GM18498 (cell line): Measurements from ENCODE around the gene FAM110A.
"Not testable (repeated sequence)": the region's sequence is repeated elsewhere in the genome, so short reads cannot be mapped to it uniquely, and the experiment has no call there.

Experiments
- ATAC-seq: cut with Tn5 transposase; IDR thresholded peaks from one replicate; pipeline ENCODE4 v1.9.1; 2021; ENCODE audit warnings: mild to moderate bottlenecking, moderate library complexity; ENCODE audit not compliant: unreplicated experiment

The FAM110A gene

DNA sequence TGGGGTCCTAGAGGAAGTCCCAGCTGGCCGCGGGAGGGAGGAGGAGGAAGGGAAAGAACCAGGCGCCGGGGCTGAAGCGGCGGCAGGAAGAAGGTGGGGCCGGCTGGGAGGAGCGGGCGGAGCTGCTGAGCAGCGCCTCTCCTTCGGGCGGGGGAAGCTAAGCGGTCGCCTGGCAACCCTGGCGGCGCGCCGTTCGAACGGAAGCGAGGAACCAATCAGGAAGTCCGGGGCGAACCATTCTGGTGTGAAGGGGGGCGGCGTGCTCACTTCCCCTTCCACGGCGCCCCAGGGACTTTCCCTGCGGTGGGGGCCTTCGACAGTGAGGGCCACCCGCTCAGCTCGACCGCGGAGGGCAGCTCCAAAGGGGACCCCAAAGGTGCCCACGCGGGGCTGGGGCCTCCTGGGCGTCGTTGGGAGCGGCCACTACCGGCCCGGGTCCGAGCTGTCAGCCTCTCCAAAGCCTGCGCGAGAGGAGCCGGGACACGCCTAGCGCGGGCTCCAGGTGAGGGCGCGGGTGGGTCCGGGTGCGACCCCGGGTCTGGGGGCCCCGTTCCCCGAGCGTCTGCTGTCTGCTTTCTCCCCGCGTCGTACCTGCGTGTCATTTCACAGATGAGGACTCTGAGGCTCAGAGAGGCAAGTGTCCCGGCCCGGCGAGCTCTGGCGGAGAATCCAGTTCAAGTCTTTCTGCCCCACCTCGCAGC is at the start of gene FAM110A:
Gene FAM110A, plus strand, starts transcription at position 266 of the 701 bp plus-strand sequence. CDS start 11,090 bp downstream, outside the sequence.
- peak; percentile 98 for ATAC-seq

- ATAC-seq: no peak
Observed at GRCh38 chr20:787825-788224, 45.7 kb upstream of the FAM110A start.

DNA sequence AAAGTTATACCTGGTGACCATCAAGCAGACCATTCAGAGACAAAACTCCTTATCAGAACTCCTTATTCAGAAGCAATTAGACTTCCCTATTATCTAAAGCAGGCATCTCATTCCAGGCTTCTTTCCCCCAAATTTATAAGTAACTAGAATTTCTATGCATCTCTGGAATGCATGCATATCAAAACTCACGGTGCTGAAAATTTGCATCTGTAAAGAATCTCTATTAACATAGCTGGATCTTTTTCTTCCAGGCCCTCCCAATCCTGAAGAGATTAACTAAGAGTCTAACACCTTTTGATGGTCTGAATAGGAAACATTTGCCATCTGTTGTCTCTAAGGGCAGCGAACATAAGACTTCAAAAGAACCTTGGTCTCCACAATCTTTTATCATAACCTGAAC is 42.5 kb upstream of the FAM110A start:
- ATAC-seq: no peak

DNA sequence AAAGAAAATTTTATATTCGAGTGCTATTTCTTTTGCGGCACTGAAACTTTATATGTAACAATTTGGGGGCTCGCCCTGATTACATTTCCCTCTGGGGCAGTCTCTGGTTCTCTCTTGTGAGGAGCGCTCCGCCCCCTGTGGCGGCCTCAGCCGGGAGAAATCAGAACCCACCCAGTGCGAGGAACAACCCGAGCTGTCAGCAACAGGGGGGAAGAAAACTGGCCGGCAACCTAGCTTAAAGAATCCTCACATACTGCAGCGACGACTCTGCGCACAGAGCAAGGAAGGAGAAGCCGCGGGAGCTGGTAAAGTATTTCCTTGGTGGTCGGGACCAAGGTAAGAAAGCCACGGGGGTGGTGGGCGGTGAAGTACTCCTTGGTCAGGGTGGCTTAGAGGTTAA is 41.3 kb upstream of the FAM110A start:
- no peak for ATAC-seq

GRCh38 chr20:796921-797320 is 36.6 kb upstream of the FAM110A start:
- no peak for ATAC-seq

- not testable (repeated sequence) for ATAC-seq
Observed at GRCh38 chr20:798746-799145, 34.8 kb upstream of the FAM110A start.

- not testable (repeated sequence) for ATAC-seq
Observed at GRCh38 chr20:800026-800425, 33.5 kb upstream of the FAM110A start.

GRCh38 chr20:801678-802077 is 31.8 kb upstream of the FAM110A start:
- no peak for ATAC-seq

DNA sequence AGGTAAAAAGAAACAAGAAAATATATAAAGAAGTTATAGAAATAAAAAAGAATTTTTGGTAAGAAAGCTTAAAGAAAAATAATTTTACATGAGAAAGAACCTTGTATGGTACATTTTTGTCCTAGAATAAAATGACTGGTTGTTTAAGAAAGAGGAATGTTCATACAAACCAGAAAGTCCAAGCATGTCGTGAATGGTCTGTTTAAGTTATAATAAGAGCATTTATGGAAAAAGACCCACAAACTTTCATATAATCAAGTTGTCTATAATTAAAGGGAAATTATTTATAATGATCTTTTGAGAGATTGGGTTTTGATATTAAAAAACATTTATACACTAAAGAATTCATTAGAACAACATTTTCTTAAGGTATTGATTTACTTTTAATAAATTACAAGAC is 27.8 kb upstream of the FAM110A start:
- no peak for ATAC-seq

GRCh38 chr20:811776-812434 is 21.6 kb upstream of the FAM110A start:
- ATAC-seq: not testable (repeated sequence)

DNA sequence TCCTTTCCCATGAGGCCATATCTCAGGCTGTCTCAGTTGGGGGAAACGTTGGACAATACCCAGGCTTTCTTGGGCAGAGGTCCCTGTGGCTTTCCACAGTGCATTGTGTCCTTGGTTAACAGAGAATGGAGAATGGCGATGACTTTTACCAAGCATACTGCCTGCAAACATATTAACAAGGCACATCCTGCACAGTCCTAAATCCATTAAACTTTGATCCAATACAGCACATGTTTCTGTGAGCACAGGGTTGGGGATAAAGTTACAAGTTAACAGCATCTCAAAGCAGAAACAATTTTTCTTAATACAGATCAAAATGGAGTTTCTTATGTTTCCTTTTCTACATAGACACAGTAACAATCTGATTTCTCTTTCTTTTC is 21.1 kb upstream of the FAM110A start:
- ATAC-seq: not testable (repeated sequence)

- no peak for ATAC-seq
Observed at GRCh38 chr20:813390-813789, 20.1 kb upstream of the FAM110A start.

DNA sequence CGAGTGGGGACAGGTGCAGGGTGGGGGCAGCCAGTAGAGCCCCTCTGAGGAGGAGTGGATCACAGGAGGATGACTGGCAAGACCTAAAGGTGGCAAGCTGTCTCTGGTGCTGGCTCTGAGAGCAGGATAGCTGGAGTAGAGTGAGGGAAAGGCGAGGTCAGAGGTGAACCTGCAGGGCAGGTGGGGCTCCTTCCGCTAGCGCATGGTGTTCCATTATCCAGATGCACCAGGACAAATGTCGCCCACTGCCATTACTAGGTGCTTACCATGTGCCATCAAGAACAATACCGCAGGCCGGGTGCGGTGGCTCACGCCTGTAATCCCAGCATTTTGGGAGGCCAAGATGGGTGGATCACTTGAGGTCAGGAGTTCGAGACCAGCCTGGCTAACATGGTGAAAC is 18.3 kb upstream of the FAM110A start:
- ATAC-seq: no peak

DNA sequence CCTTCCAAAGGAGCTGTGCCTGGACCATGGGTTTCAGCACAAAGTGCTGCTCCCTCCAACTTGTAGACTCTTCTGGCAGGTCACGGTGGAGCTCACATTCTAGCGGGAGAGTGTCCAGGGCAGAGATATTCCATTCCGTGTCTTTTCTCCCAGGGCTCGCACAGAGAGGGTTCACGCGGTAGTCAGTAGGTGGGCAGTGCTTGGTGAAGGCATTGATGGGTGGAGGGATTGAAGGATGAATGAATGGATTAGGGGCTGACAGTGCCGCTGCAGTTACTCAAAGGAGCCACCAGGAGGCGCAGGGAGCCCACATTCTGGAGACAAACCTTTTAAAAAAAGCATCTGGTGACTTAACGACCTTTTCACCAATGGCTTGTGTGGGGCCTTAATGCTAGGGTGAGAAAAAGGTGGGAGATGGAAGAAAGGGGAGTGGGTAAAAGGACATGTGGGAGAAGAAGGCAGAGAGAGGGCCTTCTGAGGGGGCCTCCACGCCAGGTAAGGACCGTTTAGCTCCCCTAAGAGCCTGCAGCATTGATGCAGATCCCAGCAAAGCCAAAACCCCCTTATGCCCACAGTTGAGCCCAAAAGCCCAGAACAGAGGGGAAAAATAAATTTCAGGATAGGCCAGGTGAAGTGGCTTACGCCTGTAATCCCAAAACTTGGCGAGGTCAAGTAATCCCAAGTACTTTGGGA is 17.5 kb upstream of the FAM110A start:
- no peak for ATAC-seq

GRCh38 chr20:818001-818664 is 15.4 kb upstream of the FAM110A start:
- no peak for ATAC-seq

DNA sequence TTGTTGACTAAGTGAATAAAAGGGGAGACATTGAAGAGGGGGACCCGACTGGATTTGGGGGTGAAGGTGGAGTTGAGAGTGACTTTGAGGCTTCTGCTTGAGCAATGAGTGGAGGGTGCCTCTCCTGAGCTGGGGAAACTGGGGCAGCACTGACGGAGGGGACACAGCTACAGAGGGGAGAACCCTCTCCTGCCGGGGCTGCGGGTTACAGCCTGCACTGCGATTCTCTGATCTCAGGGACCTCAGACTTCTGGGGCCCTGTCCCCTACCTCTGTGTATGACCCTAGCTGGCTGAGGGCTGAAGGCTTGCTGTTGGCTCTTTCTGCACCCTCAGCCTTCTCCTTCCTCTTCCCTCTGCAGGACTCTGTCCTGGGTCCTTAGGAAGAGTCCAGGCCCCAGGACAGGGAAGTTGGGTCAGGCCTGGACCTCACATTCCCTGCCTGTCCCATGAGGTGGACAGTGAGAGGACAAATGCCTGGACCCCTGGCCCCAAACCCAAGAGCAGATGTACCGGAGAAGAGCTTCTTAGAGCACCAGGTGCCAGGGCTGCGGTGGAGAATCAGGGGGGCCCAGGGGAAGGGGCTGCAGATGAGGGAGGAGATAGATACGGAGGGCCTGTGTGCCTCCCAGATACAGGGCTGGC is 13.7 kb upstream of the FAM110A start:
- no peak for ATAC-seq

GRCh38 chr20:820323-820953 is 13.1 kb upstream of the FAM110A start:
- no peak for ATAC-seq

- ATAC-seq: no peak
Observed at GRCh38 chr20:821046-821730, 12.3 kb upstream of the FAM110A start.

- ATAC-seq: no peak
Observed at GRCh38 chr20:821731-822065, 11.8 kb upstream of the FAM110A start.
